NB4 (cell line): Measurements from ENCODE around the gene WSCD1.

Experiments
- CTCF ChIP-seq: IDR thresholded peaks from one replicate; pipeline ENCODE4 v1.5.1; 2012; ENCODE audit warnings: low read depth, low read length
- MAX ChIP-seq: IDR thresholded peaks from 2 replicates; pipeline ENCODE4 v1.6.1; 2011; ENCODE audit warnings: low read depth, low read length

- TF ChIP-seq MAX (no peak), CTCF (no peak)
Measured at GRCh38 chr17:6108987-6109386, 38.8 kb downstream of the WSCD1 start.
